Activated CD8-positive, alpha-beta memory T cell treated with anti-CD3 and anti-CD28 coated beads for 4 hours (primary cell): ENCODE measurements around the gene MRPL44.

Source experiments
- DNase-seq, 2 donors: peaks; one replicate each; pipeline ENCODE4 v3.0.0-alpha.2; 2020; ENCODE audit warnings: low read depth in 2 of 2

Gene MRPL44

DNA sequence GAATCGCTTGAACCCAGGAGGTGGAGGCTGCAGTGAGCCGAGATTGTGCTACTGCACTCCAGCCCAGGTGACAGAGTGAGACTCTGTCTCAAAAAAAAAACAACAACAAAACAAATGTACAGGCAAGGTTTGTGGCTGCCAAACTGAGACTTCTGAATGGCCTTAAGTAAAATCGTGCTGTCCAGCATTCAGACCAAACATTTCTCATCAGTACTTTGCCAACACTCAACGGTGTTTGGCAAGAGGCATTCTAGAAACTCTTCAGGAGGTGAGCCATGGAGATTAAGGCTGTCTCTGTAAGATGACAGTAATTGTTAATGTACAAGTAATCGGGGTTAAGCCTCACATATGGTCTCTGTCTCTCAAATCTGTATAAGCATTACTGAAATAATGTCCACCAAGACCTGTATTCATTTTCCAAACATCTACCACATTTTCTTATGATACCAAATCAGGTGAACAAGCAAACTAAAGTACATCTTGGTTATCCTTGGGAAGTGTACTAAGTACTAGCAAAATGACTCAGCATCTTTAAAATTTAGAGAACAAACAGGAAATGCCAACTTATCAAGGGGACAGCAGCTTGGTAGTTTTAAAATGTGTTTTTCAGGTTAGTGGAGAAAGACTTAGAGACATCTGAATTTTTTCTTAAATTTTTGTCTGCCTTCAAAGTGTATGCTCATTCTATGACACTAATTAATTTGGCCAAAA lies 52.5 kb downstream of the MRPL44 start:
- DNase-seq = no peak

DNA sequence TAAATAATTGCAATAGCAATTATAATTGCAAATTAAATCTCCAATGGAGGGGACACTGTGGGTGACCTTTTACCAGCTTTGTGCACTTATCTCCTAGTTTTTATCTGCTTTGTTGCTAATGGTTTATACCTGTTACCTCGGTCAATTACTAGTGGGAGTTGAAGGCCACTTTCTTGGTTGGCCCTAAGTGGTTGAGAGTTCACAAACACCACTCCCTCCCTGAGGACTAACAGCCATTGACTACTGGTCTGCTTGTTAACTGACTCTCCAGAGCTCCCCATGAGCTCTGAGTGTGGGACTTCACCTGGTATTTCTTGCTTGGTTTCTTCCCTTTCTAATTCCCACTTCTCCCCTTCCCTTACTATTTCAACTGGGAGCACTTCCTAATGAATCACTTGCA lies 54.6 kb downstream of the MRPL44 start:
- no peak for DNase-seq

- DNase-seq = no peak
These were observed 57.1 kb downstream of the MRPL44 start for GRCh38 chr2:224014336-224014735.

DNA sequence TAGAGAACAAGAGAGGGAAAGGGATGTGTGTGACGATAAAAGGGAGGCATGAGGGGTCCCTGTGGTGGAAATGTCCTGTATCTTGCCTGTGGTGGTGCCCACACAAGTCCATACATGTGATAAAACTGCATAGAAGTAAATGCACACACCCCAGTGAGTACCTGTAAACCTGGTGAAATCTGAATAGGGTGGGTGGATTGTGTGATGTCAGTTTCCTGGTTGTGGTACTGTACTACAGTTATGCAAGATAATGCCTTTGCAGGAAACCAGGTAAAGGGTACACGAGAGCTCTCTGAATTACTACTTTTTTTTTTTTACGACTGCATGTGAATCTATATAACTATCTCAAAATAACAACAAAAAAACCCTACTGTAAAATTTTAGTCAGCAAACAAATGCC lies 59.7 kb downstream of the MRPL44 start:
- DNase-seq = no peak
